ENCODE results near the gene EYA2.

- TF ChIP-seq FOS (IDR thresholded peaks at IDR 0.05; ENCODE audit: borderline replicate concordance, insufficient read depth, low read length) (no peak), CTCF (IDR thresholded peaks at IDR 0.05; ENCODE audit: extremely low read depth in 1 of 2, insufficient read depth in 1 of 2, low read depth in 1 of 2, low read length in 2 of 2) (no peak), POLR2AphosphoS5 (IDR thresholded peaks at IDR 0.05; ENCODE audit: insufficient read depth, low read depth, low read length) (no peak), POLR2A (IDR thresholded peaks at IDR 0.05; ENCODE audit: low read depth, low read length) (no peak), MYC (IDR thresholded peaks at IDR 0.05; ENCODE audit: low read depth, low read length) (no peak), EZH2 (IDR thresholded peaks at IDR 0.05; ENCODE audit: borderline replicate concordance, low read depth, low read length, severe bottlenecking) (no peak), MAX (IDR thresholded peaks at IDR 0.05; ENCODE audit: insufficient read depth, insufficient read length) (no peak), GATA2 (IDR thresholded peaks at IDR 0.05; ENCODE audit: insufficient read depth, insufficient read length, low read depth, low read length) (no peak)
These were observed 172.0 kb downstream of the EYA2 start for GRCh38 chr20:47066484-47067270.

All from endothelial cell of umbilical vein (primary cell).